Nucleus accumbens (tissue), 56 donors: Measurements from ENCODE around the gene TLK2.
"Not testable (repeated sequence)": the region's sequence is repeated elsewhere in the genome, so short reads cannot be mapped to it uniquely, and the experiment has no call there.

Source experiments
- DNase-seq, 56 donors: peaks; one replicate each; lab custom pipeline; 2025; lab: John Stamatoyannopoulos, UW

The TLK2 gene

DNA sequence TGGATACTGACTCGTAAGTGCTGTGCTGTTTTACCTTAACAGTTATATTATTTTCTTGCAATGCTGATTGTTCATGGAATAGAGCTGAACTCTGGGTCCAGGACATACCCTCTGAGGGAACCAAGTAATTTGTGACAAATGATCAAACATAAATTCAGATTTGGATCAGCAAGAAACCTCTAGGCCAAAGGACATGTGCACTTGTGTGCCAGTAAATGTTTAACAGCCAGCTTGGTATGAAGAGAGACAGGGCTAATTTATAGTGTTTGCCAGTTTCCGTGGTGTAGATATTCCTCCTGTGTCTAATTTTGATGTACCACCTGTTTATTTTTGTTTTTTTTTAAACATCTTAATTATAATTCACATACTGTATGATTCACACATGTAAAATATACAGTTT, 118.0 kb downstream of the TLK2 start:
- DNase-seq: no peak

DNA sequence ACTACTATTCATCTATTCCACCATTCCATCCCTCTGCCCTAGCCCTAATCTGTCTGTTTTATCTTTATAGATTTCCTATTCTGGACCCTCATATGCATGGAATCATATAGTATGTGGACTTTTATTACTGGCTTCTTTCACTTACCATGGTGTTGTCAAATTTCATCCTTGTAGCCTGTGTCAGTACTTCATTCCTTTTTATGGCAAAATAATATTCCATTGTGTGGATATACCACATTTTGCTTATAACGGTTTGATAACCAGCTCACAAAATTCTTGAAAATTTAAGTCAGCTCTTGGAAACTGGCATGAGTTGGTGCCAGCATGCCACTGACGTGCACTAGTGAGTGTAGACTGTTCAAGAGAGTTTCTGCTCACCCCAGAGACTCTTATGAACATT, 118.5 kb downstream of the TLK2 start:
- DNase-seq: no peak

DNA sequence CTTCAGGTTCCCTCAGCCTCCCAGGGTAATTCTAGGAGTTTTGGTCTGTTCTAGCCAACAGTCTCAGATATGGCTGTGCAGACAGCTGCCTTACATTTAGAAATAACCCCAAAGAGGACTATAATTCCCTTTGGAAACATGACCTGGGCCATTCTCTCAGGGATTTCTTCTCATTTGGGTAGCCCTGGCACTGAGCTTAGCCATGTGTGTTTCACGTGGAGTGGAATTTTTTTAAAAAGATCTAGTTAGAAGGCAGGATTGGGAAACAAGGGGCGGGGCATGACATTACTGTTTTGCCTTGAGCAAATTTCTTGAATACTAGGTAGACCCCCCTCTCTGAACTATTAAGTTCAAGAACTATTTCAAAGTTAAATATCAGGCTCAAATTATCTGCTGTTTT, 119.3 kb downstream of the TLK2 start:
- no peak for DNase-seq

DNA sequence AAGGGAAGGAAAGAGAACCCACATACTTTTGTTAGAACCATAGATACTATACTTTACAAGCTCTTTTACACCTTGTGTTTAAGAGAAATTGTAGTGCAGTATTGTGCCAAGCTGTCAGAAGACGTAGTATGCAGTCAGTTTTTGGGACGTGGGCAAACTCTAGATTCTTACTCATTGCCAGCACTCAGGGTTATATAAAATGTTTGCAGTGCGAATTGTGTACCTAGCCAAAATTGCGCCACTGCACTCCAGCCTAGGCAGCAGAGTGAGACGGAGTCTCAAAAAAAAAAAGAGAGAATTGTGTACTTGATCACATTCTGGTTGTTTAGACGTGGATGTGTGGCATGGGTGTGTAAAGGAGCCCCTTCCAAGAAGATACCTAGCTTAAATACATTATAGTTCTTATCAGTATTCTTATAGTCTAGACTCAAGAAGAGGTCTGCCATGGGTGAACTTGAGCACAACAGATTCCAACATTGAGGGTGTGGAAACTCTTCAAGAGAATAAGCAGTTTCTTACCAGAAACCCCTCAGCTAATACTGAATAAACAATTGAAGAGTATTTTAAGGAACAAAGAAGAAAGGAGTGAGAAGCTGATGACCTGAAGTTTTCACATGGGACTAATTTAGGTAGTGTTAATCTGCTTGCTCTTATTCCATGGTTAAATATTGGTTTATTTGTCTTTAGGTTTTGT, 121.5 kb downstream of the TLK2 start:
- no peak for DNase-seq

DNA sequence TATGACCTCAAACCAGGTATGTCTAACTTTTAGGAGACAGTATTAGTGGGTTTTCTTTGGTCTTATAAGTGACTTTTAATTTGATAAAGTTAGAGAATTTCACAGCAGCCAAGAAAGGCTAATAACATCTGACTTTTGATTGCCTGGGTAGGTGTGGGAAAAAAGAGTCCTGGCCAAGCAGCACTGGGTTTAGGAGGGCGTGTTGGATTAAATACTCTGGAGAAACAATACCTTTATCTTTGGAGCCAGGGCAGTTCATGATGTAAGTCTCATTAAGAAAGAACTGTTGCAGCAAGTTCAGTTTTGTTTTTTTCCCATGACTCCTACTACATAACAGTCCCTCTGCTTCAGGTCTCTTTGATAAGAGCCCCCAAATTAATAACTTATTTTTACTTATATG, 122.2 kb downstream of the TLK2 start:
- DNase-seq: no peak

DNA sequence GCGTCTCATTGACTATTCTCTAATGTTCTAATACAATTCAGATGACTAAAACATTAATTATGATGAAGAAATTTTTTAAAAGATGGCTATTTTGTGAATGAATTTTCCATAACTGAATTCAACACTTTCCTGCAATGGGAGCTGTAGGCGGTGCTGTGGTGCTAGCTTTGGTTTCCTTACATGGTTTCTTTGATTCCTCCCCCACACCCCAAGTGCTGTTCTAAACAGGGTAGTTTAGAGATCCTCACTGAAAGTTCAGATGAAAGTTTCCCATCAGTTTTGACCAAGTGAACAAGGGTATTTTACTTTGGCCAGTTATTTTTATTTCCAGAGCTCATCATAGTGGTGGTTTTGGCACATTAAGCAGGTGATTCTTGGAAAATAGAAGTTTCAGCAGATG, 122.8 kb downstream of the TLK2 start:
- DNase-seq: no peak

DNA sequence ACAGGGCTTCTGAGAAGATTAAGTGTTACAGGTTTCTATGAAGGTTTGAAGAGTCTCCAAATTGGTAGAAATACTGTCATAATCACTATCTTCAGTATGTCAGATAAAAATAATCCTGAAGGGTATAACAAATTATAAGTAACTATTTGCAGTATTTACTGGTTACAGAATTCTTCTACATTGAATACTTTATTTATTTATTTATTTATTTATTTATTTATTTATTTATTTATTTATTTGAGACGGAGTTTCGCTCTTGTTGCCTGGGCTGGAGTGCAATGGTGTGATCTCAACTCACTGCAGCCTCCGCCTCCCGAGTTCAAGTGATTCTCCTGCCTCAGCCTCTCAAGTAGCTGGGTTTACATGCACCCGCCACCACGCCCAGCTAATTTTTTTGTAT, 125.2 kb downstream of the TLK2 start:
- DNase-seq: not testable (repeated sequence)

DNA sequence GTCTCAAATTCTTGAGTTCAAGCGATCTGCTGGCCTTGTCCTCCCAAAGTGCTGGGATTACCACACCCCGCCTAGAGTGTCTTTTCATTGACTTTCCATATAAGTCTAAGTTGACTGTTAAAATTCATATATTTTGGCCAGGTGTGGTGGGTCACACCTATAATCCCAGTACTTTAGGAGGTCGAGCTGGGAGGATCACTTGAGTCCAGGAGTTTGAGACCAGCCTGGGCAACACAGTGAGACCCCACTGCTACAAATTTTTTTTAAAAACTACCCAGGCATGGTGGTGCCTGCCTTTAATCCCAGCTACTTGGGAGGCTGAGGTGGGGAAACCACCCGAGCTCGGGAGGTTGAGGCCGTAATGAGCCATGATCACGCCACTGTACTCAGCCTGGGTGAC, 127.0 kb downstream of the TLK2 start:
- DNase-seq: no peak

DNA sequence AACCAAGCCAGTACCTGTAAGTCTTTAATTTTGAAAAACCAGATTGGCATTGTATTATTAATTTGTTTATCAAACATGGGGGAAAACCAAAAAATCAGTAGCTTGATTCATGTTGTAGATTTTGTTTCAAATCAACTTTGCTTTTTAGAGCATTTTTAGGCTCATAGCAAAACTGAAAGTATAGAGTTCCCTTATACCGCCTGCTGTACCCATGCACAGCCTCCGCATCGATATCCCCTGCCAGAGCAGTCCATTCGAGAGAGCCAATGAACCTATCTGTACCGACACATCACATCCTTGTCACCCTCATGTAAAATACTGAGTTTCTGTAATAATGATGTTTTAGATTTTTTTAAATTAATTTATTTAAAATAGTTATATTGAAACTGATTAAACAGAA, 132.7 kb downstream of the TLK2 start:
- DNase-seq: no peak

DNA sequence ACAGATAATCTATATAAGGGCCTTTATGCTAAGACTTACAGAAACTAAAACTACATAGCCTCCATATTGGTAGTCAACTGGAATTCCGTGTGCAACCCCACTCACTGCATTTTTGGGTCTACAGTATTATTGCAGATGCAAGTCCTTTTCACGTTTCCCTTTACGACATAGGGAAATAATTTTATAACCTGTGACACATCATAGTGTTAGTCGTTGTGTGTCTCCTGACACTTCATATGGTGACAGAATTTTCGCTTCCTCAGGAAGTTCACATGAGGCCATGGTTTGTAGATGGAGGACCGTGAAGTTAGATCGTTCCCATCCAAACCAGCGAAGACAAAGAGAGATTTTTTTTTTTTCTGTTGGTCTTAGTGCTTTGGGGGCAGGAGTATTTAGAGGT, 133.1 kb downstream of the TLK2 start:
- no peak for DNase-seq

DNA sequence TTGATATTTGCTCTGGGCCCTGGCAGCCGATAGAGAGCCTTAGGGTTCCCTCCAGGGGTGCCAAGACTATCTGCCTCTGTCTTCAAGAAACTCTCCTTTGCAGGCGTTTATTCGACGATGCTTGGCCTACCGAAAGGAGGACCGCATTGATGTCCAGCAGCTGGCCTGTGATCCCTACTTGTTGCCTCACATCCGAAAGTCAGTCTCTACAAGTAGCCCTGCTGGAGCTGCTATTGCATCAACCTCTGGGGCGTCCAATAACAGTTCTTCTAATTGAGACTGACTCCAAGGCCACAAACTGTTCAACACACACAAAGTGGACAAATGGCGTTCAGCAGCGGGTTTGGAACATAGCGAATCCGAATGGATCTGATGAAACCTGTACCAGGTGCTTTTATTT, 133.7 kb downstream of the TLK2 start:
- DNase-seq: not testable (repeated sequence)

DNA sequence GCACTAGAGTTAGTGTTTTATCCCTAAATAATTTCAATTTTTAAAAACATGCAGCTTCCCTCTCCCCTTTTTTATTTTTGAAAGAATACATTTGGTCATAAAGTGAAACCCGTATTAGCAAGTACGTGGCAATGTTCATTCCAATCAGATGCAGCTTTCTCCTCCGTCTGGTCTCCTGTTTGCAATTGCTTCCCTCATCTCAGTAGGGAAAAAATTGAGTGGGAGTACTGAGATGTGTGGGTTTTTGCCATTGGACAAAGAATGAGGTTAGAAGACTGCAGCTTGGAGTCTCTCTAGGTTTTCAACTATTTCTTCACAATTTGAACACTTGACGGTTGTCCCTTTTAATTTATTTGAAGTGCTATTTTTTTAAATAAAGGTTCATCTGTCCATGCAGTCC, 134.5 kb downstream of the TLK2 start:
- DNase-seq: not testable (repeated sequence)

DNA sequence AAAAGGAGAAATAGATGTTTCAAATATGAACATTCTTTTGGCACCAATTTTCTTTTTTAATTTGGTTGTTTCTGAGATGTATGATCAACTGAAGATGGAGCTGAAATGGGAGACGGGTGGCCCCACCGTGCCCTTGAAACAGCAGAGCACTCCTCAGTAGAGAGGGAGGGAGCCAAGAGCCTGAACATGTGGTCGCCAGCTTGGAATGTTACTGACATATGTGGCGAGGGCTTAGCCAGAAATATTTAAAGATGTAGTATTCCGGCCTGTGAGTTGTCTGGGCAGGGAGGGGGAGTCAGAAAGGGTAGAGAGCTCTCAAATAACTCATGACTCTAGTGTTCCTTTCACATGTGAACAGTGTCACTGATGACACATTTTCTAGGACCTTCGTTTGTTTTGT, 135.5 kb downstream of the TLK2 start:
- no peak for DNase-seq

DNA sequence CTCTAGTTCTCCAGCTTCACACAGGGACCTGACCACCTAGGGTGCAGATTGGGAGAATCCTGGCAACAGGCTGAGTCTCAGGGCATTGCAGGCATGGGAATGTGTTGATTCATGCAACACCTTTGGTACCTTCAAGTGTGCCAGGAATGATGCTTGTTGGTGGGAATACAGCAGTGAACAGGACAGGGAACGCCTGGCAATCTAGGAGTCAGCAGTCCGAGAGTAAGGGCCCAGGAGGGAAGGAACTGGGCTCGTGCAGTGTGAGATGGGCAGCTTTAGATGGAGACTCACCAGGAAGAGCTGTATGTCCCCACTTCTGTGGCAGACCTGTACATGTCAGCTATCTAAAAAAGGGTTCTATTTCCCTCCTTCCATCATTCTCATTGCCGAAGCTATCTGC, 136.9 kb downstream of the TLK2 start:
- no peak for DNase-seq

DNA sequence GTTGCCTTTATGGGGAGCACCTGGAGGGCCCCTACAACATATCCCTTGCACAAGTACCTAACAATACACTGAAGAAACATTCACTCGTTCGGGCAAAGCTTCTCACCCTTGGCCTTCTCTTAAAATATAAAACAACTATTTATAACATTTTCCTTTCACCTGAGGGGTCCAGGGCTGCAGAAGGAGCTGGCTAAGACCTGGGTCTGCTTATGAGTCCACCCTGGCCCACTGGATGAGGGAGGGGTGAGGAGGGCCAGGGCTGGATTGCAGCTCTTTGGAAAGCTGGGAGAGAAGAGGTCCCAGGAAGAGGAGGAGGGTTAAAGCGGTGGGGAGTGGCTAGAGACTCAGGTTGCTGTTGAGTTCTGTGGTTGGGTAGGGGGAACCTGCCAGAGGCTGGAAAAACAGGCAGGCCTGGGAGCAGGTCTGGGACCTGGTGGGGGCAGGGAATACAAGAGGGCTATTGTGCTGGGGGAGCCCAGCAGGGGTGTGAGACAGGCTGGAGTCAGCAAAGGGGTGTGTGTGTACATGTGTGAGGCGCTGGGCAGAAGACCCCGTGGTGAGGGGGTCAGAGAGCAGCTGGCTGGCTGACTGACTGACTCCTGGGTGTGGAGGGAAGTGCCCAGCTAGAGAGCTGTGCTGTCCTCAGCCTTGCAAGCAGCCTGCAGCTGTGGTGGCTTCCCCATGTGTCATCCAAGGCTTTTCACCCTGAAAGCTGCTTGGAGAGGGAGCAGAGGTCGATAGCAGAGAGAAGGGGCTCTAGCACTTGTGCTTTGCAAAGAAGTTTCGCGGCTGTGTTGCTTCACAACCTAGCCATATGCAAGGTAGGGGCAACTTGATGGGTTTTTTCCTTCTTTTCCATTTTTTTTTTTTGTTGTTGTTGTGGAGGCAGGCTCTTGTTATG, 138.6 kb downstream of the TLK2 start:
- no peak for DNase-seq

DNA sequence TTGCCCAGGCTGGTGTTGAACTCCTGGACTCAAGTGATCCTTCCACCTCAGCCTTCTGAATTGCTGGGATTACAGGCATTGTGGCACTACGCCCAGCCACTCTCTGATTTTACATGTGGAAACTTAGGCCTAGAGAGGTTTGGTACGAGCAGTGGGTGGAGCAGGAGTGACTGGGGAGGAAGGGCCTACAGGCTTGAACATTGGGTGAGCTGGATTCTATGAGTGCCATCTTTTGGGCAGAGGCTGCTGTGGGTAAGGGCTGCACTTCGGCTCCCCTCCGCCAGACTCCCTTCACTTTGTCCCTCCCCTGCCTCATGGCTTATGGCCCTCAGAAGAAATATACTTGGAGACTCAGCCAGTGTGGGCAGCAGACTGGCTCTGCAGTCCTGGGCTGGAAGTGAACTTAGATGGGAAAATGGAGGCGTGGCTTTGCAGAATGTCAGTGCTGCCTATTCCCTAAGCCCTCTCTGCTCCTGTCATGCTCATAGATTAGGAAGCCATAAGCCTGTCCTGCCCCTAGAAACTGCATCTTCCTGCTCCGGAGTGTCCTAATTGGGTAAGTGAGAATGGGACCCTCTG, 139.4 kb downstream of the TLK2 start:
- no peak for DNase-seq

DNA sequence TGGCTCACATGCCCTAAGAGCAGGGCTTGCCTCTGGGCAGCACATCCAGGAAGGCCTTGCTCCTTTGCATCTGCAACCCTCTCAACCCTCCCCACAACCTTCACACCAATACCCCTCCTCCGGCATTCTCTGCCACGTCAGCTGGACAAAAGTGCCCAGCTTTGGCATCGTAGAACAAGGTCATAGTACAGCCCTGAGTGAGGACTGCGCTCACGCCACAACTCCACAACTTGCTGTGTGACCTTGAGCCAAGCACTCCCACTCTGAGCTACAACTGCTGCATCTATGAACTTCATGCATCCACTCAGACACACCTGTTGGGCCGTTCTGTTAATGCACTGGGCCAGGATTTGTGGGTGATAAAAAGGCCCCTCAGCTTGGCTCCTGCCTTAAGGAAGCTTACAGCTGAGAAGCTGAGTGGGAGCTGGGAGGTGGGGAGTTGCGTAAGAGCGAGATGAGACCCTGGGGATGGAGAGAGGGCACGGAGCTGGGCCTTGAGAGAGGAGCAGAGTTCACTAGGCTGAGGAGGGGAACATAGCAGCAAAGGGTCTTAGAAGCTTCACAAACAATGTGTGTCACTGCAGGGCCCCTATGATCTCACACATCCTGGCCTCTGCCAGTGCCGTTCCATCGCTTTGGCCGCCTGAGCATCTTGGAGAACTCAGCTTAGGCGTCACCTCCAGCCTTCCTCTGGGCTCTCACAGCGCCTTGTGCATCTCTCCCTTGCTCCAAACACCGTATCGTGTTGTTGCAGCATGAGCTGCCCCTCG, 140.2 kb downstream of the TLK2 start:
- DNase-seq: no peak

DNA sequence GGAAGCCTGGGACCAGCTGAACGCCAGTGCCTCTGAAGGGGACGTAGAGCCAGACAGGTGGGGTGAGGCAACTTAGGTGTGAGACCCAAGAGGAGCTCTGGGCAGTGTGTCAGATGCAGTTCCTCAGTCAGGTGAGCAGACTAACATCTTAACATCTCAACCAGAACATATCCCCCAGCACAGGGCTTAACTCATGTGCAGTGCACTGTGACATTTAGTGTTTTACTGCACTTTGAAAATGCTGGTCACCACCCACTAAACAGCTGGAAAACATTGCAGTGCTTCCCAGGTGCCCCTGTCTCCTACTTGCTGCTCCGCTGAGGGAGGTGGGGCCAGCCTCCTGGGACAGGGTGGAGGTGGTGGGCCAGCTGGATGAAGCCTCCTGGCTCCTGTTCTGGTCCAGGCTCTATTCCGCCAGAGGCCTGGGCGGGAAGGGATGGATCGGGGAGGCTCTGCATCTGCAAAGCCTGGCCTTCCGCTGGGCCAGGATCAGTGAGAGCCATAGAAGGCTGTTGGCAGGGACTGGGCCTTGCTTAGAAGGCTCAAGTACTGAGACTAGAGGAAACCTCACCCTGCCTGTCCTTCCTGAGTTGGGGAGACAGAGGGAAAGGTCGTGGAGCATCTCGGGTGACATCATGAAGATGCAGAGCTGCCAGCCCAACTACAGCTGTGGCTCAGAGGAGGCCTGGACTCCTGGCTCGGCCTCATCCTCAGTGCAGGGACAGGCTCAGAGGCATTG, 141.0 kb downstream of the TLK2 start:
- DNase-seq: no peak

DNA sequence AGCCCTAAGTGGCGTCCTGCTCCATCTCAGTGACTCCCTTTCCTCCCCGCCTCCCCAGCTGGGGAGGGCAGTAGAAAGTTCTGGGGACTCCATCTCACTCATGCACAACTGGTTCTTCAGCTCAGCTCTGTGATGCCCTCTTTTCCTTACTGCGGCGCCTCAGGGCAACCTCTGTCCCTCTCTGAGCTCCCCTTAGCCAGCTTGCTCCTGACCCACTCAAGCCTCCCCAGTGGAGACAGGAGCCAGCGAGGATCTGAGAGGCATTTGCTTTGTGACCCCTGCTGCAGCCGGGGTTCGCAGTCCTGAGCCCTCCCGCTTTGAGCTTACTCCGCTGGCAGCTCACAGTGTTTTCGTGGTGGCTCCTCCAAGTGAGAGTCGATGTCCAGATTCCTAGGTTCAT, 142.6 kb downstream of the TLK2 start:
- DNase-seq: no peak

DNA sequence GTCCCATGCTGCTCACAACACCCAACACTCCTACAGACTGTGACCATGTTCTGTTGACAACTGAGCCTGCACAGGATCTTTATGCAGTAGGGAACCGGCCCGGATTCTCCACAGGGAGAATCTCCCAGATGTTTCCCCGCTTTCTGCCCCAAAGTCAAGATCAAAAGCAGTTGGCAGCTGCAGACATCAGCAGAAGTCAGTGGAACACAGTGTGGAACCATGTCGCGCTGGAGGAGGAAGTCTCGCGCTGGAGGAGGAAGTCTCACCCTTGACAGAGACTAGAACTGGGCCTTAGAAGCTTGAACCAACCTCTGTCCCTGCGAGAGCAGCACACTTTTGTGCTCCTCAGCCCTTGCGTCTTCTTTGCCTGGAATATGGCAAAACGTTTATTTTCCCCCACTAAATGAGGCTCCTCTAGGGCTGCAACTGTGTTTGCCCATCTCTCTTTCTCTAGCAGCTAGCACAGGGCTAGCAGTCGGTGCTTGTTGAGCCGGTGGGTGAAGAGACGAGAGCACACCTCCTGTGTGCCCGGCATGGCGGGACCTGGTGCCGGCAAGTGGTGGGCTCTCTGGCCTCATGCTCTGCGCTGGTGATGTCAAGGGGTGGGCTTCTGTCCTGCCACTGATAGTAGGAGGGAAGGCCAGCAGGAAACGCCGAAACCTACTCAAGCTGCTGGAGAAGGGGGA, 146.7 kb downstream of the TLK2 start:
- DNase-seq: no peak
